T-helper 1 cell treated with Interleukin-12 subunit alpha and Interleukin-12 subunit beta and Interleukin-4 antibody, amounts not matched to agents 30 μg/mL and 1 μg/mL, for 36 hours (primary cell): Measurements from ENCODE around the gene KLHDC3.
"Not testable (repeated sequence)": the region's sequence is repeated elsewhere in the genome, so short reads cannot be mapped to it uniquely, and the experiment has no call there.

ENCODE experiments used
- H3K27ac Mint-ChIP-seq: one replicate; pipeline ENCODE4 v1.8.0; 2021; ENCODE audit warnings: mild to moderate bottlenecking, mixed read lengths
- H3K27me3 Mint-ChIP-seq: one replicate; pipeline ENCODE4 v1.8.0; 2021; ENCODE audit warnings: low read depth, mixed read lengths
- H3K36me3 Mint-ChIP-seq: one replicate; pipeline ENCODE4 v1.8.0; 2021; ENCODE audit warnings: low read depth, mixed read lengths
- H3K4me1 Mint-ChIP-seq: one replicate; pipeline ENCODE4 v1.8.0; 2021; ENCODE audit warnings: low read depth, mixed read lengths
- H3K4me3 Mint-ChIP-seq: one replicate; pipeline ENCODE4 v1.8.0; 2021; ENCODE audit warnings: mild to moderate bottlenecking, moderate library complexity, mixed read lengths
- H3K9me3 Mint-ChIP-seq: one replicate; pipeline ENCODE4 v1.8.0; 2021; ENCODE audit warnings: mixed read lengths

Gene KLHDC3

DNA sequence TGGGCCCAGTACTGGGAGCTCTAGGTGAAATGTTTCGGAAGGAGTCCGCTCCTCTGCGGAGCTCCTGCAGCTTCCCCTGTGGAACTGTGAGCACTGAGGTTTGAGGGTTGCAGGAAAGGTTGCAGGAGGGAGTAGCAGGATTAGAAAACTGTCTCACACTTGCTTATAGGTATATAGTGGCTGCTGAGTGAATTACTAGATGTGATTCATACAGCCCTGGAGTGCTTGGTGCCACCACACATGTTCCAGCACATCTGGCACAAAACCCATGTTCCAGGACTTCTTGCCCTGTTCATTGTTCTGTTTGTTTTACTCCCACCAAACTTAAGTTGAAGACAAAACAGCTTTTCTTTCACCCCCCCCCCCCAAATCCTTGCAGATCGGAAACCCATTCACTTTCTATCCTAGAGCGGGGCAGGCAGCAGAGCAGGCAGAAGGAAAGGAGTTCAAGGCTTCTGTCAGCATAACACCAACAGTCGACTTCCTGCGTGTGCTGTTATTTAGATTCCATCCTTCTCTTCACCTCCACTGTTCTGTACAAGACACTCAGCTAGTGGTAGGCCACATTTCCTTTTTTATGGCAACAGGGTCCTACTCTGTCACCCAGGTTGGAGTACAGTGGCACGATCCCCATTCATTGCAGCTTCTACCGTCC is 34.4 kb upstream of the KLHDC3 start:
- H3K4me1 Mint-ChIP-seq, result peaks cover 34% of the 10 kb centered on the region
- H3K9me3 Mint-ChIP-seq, result no peaks in the 10 kb centered on the region
- H3K4me3 Mint-ChIP-seq, result peak overlapping the region; percentile 87
- peak overlapping the region; percentile 96 for H3K27ac Mint-ChIP-seq
- no peaks in the 10 kb centered on the region for H3K27me3 Mint-ChIP-seq
- peaks cover 7% of the 10 kb centered on the region for H3K36me3 Mint-ChIP-seq

DNA sequence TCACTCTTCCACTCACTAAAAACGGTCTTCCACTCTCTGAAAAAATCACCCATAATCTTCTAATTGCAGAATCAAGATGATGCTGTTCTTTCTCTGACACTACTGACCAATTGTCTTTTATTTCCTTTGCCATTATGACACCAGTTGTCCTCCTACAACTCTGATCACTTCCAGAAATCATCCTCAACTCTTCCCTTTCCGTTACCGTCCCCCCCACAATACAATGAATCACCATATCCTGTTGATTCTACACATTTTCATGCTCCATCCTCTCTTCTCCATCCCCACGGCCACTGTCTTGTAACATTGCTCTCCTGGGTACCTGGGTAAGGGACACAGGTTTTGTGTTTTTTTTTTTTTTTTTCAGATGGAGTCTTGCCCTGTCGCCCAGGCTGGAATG is 32.2 kb upstream of the KLHDC3 start:
- Mint-ChIP-seq H3K27me3 (no peaks in the 10 kb centered on the region), H3K27ac (peak overlapping the region; percentile 2), H3K36me3 (peaks cover 9% of the 10 kb centered on the region), H3K9me3 (no peaks in the 10 kb centered on the region), H3K4me1 (peaks cover 46% of the 10 kb centered on the region), H3K4me3 (no peak overlapping the region)

DNA sequence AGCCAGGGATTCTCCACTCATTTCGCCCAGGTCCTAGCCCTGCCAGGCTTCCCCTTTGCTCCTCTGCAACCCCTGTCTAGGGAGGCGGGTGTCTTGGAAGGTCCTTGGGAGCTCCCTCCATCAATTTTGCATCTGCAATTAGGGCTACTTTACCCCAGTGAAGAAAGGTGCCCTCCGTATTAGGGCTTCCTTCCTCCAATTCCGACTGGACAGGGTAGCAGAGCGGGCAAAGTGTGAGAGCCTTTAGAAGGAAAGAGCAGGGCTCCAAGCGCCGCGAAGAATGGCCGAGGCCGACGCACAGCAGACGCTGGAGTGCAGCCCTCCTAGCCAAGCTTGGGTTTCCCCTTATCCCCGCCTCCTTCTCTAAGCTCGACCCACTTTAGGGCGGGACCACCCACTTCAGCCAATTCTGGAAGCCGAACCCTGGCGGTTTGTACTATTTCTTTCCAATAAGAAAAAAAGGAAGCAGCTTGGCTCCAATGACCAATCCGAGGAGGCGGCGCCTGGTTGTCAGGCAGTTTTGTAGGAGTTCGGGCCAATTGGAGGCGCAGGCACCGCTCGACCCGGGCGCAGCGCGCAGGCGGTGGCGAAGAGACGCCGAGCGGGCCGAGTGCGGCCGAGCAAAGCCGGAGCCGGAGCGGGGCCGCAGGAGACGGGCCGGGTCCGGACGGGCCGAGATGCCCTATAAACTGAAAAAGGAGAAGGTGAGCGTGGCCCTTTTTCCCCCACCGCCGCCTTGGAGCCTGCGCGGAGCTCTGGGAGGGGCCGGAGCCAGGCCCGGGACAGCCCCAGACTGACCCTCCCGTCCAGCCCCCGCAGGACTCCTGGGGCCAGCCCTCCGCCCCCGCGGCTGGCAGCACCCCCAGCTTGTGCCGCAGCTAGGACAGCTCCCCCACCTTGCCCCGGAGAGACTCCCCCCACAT is 29.8 kb upstream of the KLHDC3 start, which contains the start of gene PPP2R5D:
PPP2R5D (plus strand) TSS at position 570 of the 923 bp plus-strand sequence; CDS start at position 678, 108 bp downstream.
- H3K27ac Mint-ChIP-seq, result peak within 1 kb of the TSS; percentile 87
- no peaks in the 10 kb centered on the region for H3K27me3 Mint-ChIP-seq
- peaks cover 9% of the 10 kb centered on the region for H3K36me3 Mint-ChIP-seq
- H3K9me3 Mint-ChIP-seq, result no peaks in the 10 kb centered on the region
- peaks cover 48% of the 10 kb centered on the region for H3K4me1 Mint-ChIP-seq
- H3K4me3 Mint-ChIP-seq, result peak within 1 kb of the TSS; percentile 95

DNA sequence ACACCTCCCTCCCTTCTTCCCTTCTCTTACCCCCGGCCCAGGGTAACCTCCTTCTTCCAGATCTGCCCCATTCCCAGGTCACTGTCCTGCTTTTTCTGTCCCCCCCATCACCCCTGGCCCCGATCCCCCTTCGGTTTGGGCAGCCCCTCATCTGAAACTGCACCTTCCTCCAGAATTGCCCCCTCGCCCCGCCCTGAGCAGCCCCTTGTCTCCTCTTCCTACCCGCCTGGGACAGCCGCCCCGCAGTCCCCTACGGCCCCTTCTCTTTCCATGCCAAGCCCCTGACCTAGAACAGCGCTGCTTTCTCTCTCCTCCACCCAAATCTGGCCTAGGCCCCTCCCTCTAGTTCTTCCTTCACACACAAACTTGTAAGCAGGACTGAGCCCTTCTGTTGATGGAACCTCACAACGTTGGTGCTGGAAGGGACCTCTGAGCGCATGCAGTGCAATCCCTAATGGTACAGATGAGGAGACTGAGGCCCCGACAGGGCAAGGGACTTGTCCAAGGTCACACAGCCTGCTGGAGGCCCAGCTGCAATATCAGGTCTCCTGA is 29.0 kb upstream of the KLHDC3 start:
- peaks cover 13% of the 10 kb centered on the region for H3K36me3 Mint-ChIP-seq
- H3K27ac Mint-ChIP-seq, result peak overlapping the region; percentile 85
- H3K4me1 Mint-ChIP-seq, result peaks cover 42% of the 10 kb centered on the region
- no peaks in the 10 kb centered on the region for H3K9me3 Mint-ChIP-seq
- H3K4me3 Mint-ChIP-seq, result peak overlapping the region; percentile 95
- H3K27me3 Mint-ChIP-seq, result no peaks in the 10 kb centered on the region

DNA sequence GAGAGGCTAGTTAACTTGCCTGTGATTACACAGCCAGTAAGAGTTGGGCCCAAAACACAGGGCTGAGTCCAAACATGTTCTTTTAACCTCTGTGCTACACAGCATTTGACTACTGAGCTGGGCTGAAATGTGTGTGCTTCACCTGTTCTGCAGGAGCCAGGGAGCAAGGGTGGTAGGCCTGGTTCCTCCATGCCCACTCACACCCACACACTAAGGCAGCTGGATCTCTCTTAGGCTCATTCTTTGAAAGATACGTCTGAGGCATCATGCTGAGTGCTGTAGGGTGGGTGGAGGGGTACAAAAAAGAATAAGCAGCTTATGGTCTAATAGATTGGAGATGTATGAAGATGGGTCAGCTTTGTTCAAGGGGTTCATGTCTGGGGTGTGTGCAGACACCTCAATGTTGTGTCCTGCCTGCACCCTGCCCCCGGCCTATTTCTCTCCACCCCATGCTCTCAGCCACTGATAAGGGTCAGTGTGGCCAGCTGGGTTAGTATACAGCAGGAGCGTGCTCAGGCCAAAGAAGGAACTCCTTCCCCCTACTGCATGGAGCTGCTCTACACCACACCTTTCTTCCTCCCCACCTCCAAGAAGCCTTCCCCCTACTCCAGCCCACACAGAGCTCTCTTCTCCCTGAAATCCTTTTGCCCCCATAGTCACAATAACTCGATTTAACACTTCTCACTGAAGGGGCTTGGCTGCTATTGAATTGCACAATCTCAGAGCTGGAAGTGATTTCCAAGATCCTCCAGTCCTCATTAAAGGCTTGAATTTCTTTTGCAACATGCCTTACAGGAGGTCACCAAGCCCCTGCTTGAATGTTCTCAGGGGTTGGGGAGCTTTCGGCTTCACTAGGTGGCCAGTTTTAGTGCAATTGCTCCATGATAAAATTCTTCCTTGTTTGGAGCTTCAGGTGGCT is 26.3 kb upstream of the KLHDC3 start:
- Mint-ChIP-seq H3K36me3 (peaks cover 21% of the 10 kb centered on the region), H3K27me3 (no peaks in the 10 kb centered on the region), H3K27ac (peak overlapping the region; percentile 46), H3K9me3 (no peaks in the 10 kb centered on the region), H3K4me1 (peaks cover 38% of the 10 kb centered on the region), H3K4me3 (no peak overlapping the region)

DNA sequence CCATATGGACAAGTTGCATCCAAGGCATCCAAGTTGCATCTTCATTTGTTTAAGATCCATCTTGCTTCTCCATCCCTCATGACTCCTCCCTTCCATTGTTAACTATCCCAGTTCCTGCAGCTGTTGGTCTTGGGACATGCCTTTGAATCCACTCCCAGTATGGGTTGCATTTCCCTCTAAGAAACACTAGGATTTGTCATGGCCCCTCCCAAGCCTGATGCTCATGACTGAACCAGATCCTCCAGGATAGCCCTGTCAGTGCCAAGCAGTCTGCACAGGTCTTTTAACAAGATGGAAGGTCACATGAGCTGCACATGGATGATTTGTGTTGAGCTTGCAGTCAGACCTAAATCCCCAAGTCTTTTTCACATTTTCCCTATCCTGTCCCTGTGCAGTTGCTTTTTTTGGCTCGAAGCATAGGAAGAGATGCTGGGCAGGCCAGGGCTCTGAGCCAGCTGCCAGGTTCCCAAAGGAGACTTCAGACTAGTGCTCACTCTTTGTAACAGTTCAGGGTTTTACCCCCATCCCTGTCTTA is 25.5 kb upstream of the KLHDC3 start:
- H3K4me3 Mint-ChIP-seq, result no peak overlapping the region
- H3K27ac Mint-ChIP-seq, result no peak overlapping the region
- peaks cover 40% of the 10 kb centered on the region for H3K4me1 Mint-ChIP-seq
- no peaks in the 10 kb centered on the region for H3K9me3 Mint-ChIP-seq
- peaks cover 22% of the 10 kb centered on the region for H3K36me3 Mint-ChIP-seq
- no peaks in the 10 kb centered on the region for H3K27me3 Mint-ChIP-seq

DNA sequence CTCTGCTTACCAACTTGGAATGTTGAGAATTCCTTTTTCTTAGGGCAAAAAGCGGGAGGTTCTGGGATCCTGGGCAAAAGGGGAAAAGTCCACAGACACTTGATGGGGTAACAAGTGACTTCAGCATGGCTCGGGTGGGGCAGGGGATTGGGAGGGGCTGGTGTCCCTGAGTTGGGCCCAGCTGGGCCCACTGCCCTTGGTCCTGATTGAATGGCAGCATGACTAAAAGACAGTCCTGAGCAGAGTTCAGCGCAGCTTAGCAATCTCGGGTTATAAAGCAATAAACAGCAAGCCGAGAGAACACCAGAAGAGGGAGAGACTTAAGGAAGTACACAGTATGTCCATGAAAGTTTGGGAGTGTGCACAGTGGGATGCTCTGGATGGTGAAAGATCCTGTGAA is 24.1 kb upstream of the KLHDC3 start:
- Mint-ChIP-seq H3K4me1 (peaks cover 34% of the 10 kb centered on the region), H3K27me3 (no peaks in the 10 kb centered on the region), H3K36me3 (peaks cover 23% of the 10 kb centered on the region)

DNA sequence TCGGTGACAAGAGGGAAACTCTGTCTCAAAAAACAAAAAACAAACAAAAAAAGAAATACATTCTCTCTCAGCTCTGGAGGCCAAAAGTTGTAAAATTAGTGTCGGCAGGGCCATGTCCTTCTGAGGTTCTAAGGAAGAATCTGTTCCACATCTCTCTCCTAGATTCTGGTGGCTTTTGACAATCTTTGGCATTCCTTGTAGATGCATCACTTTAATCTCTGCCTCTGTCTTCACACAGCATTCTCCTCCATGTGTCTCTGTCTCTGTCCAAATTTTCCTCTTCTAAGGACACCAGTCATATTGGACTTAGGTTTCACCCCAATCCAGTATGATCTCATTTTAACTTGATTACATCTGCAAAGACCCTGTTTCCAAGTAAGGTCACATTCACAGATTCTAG is 20.6 kb upstream of the KLHDC3 start:
- Mint-ChIP-seq H3K4me3 (no peak overlapping the region), H3K36me3 (peaks cover 19% of the 10 kb centered on the region), H3K27ac (no peak overlapping the region), H3K9me3 (no peaks in the 10 kb centered on the region), H3K27me3 (no peaks in the 10 kb centered on the region), H3K4me1 (peaks cover 10% of the 10 kb centered on the region)

More for the DNA sequence above, 24.1 kb upstream of the KLHDC3 start:
- Mint-ChIP-seq H3K9me3 (no peaks in the 10 kb centered on the region), H3K27ac (no peak overlapping the region), H3K4me3 (no peak overlapping the region)

DNA sequence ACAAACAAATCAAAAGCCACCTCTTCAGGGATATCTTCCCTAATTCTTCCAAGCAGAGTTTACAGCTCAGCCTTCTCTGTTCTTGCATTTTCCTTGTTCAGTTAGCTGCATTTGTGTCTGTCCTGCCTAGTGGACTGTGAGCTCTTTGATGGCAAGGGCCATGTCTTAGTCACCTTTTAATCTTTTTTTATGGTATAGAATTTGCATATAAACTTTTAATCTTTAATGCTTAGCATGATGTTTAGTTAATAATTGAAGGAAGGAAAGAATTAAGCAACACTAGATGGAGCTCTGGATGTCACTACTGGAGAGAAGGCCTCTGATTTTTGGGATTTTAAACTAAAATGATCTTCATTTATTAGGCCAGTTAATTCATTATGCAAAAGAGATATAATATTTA is 17.5 kb upstream of the KLHDC3 start:
- Mint-ChIP-seq H3K9me3 (no peaks in the 10 kb centered on the region), H3K4me1 (peaks cover 3% of the 10 kb centered on the region), H3K36me3 (peaks cover 12% of the 10 kb centered on the region), H3K27me3 (no peaks in the 10 kb centered on the region), H3K4me3 (no peak overlapping the region), H3K27ac (no peak overlapping the region)

DNA sequence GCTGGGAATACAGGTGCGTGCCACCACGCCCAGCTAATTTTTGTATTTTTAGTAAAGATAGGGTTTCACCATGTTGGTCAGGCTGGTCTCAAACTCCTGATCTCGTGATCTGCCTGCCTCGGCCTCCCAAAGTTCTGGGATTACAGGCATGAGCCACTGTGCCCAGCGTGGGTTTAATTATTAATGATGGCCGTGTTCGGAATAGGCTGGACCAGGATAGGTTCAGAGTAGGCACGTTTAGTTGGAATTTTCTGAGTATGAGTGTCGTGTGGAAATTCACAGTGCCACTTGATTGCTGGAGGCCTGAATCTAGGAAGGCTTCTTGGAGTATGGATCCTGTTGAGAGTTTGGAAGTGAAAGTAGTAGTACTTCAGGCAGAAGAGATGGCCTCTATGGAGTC is 15.8 kb upstream of the KLHDC3 start:
- H3K36me3 Mint-ChIP-seq, H3K4me1 Mint-ChIP-seq, H3K27ac Mint-ChIP-seq, H3K27me3 Mint-ChIP-seq, H3K9me3 Mint-ChIP-seq, H3K4me3 Mint-ChIP-seq: not testable (repeated sequence)

DNA sequence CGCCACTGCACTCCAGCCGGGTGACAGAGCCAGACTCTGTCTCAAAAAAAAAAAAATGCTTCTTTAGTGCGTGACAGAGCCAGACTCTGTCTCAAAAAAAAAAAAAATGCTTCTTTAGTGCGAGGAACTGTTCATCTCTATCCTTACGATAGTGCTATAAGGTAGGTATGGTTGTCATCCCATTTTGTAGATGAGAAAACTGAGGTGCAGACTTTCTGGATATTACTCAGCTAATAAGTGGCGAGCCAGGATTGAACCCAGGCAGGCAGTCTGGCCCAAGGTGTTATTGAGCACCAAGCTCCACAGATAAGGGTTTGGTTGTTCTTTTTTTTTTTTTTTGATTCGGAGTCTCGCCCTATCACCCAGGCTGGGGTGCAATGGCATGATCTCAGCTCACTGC is 12.2 kb upstream of the KLHDC3 start:
- H3K4me1 Mint-ChIP-seq, result peaks cover 2% of the 10 kb centered on the region
- H3K27me3 Mint-ChIP-seq, result no peaks in the 10 kb centered on the region
- no peak overlapping the region for H3K27ac Mint-ChIP-seq
- H3K4me3 Mint-ChIP-seq, result no peak overlapping the region
- H3K9me3 Mint-ChIP-seq, result no peaks in the 10 kb centered on the region
- H3K36me3 Mint-ChIP-seq, result peaks cover 7% of the 10 kb centered on the region

DNA sequence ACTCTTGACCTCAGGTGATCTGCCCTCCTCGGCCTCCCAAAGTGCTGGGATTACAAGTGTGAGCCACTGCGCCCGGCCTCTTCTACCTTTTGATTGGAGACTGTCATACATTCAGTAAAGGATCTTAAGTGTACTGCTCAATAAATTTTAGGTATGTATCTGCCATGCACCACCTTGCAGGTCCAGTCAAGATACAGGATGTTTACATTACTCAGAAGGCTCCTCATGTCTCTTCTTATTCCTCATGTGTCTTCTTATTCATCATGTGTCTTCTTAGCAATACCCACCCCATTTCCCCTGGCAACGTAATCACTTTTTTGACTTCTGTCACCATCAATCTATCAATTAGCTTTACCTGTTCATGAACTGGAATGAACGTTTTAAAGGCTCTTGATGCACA is 8.2 kb upstream of the KLHDC3 start:
- Mint-ChIP-seq H3K27me3 (no peaks in the 10 kb centered on the region), H3K27ac (no peak overlapping the region)

DNA sequence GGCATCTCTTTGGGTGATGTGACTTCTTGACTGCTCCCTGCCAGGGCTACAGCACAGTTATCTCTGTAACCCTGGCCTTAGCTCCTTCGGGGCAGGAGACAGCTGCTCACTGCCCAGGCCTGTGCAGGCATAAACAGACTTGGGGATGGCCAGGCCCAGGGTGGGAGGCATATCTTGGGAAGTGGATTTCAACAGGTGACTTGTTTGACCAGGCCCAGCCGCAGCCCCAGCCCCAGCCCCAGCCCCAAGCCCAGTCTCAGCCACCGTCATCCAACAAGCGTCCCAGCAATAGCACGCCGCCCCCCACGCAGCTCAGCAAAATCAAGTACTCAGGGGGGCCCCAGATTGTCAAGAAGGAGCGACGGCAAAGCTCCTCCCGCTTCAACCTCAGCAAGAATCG is 7.8 kb upstream of the KLHDC3 start:
- no peaks in the 10 kb centered on the region for H3K27me3 Mint-ChIP-seq

More for the DNA sequence above, 8.2 kb upstream of the KLHDC3 start:
- Mint-ChIP-seq H3K4me3 (no peak overlapping the region), H3K4me1 (peaks cover 2% of the 10 kb centered on the region), H3K36me3 (peaks cover 20% of the 10 kb centered on the region), H3K9me3 (no peaks in the 10 kb centered on the region)

DNA sequence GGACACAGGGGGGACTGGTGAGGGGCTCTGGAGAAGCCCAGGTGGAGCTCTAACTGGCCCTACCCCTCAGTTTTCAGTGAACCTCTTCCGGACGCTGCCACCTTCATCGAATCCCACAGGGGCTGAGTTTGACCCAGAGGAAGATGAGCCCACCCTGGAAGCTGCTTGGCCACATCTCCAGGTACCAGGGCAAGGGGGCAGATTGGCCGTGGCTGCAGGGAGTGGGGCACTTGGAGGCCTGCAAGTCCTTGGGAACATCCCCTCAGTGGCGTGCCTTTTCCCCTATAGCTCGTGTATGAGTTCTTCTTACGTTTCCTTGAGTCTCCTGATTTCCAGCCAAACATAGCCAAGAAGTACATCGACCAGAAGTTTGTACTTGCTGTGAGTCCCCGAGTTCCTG is 6.9 kb upstream of the KLHDC3 start:
- Mint-ChIP-seq H3K27ac (no peak overlapping the region), H3K4me1 (peaks cover 7% of the 10 kb centered on the region), H3K9me3 (no peaks in the 10 kb centered on the region), H3K4me3 (no peak overlapping the region), H3K27me3 (no peaks in the 10 kb centered on the region), H3K36me3 (peaks cover 25% of the 10 kb centered on the region)

More for the DNA sequence above, 7.8 kb upstream of the KLHDC3 start:
- Mint-ChIP-seq H3K4me3 (no peak overlapping the region), H3K27ac (no peak overlapping the region), H3K36me3 (peaks cover 20% of the 10 kb centered on the region), H3K4me1 (peaks cover 2% of the 10 kb centered on the region), H3K9me3 (no peaks in the 10 kb centered on the region)
